GM23338 (cell line): ENCODE data around the gene TLDC2. TPM values are rescaled to one million over a fixed set of nuclear protein-coding genes. Genes with fewer than 3 reads are reported as not detected.

Source experiments
- ATAC-seq: fragments of 200-7000 bp; cut with Tn5 transposase; 3 replicates; pipeline ENCODE4 v1.9.1; 2020
- DNase-seq: peaks from one replicate; pipeline ENCODE4 v3.0.0-alpha.2; 2015; ENCODE audit warnings: low spot score
- H2AFZ ChIP-seq: fragments of 200-600 bp; sonication (generic); 2 replicates; pipeline ENCODE4 v1.8.0; 2016; ENCODE audit warnings: antibody characterized with exemption, mild to moderate bottlenecking, moderate library complexity
- H3F3A ChIP-seq: fragments of 200-600 bp; sonication (generic); replicated peaks from 2 replicates; pipeline ENCODE4 v1.8.0; 2017; ENCODE audit warnings: antibody characterized with exemption, mixed run types, low read depth
- H3K27ac ChIP-seq: fragments of 200-600 bp; sonication (generic); 2 replicates; pipeline ENCODE4 v1.6.1; 2016; ENCODE audit warnings: low read depth
- H3K27me3 ChIP-seq: fragments of 200-600 bp; sonication (generic); 2 replicates; pipeline ENCODE4 v1.8.0; 2016; ENCODE audit warnings: mild to moderate bottlenecking, mixed run types, moderate library complexity; ENCODE audit not compliant: insufficient read depth
- H3K36me3 ChIP-seq: fragments of 200-600 bp; sonication (generic); 2 replicates; pipeline ENCODE4 v1.8.0; 2016; ENCODE audit warnings: mild to moderate bottlenecking; ENCODE audit not compliant: insufficient read depth
- H3K4me1 ChIP-seq: fragments of 200-600 bp; sonication (generic); 2 replicates; pipeline ENCODE4 v1.8.0; 2016; ENCODE audit warnings: mild to moderate bottlenecking, moderate library complexity; ENCODE audit not compliant: insufficient read depth
- H3K4me2 ChIP-seq: fragments of 200-600 bp; sonication (generic); 2 replicates; pipeline ENCODE4 v1.7.1; 2017; ENCODE audit warnings: mixed run types
- H3K4me3 ChIP-seq: fragments of 200-600 bp; sonication (generic); 2 replicates; pipeline ENCODE4 v1.6.1; 2016; ENCODE audit warnings: mixed run types
- H3K79me2 ChIP-seq: fragments of 200-600 bp; sonication (generic); replicated peaks from 2 replicates; pipeline ENCODE4 v1.8.0; 2017; ENCODE audit warnings: mild to moderate bottlenecking; ENCODE audit not compliant: insufficient read depth
- H3K9me2 ChIP-seq: fragments of 200-600 bp; sonication (generic); 2 replicates; pipeline ENCODE4 v1.8.0; 2017; ENCODE audit not compliant: insufficient read depth
- H4K20me1 ChIP-seq: fragments of 200-600 bp; sonication (generic); replicated peaks from 2 replicates; pipeline ENCODE4 v1.8.0; 2017; ENCODE audit warnings: mild to moderate bottlenecking; ENCODE audit not compliant: insufficient read depth
- H3K27ac Mint-ChIP-seq: 2 replicates; pipeline ENCODE4 v1.8.0; 2020; ENCODE audit warnings: inconsistent platforms, mild to moderate bottlenecking, moderate library complexity, mixed read lengths
- H3K27me3 Mint-ChIP-seq: 3 replicates; pipeline ENCODE4 v1.8.0; 2022; ENCODE audit warnings: low read depth, mild to moderate bottlenecking, moderate library complexity, mixed read lengths, inconsistent platforms; ENCODE audit not compliant: insufficient read depth, poor library complexity
- H3K36me3 Mint-ChIP-seq: 3 replicates; pipeline ENCODE4 v1.8.0; 2021; ENCODE audit warnings: low read depth, mild to moderate bottlenecking, inconsistent platforms, moderate library complexity, mixed read lengths
- H3K4me1 Mint-ChIP-seq: 3 replicates; pipeline ENCODE4 v1.8.0; 2020; ENCODE audit warnings: mild to moderate bottlenecking, inconsistent platforms, mixed read lengths
- H3K4me3 Mint-ChIP-seq: 3 replicates; pipeline ENCODE4 v1.8.0; 2021; ENCODE audit warnings: moderate library complexity, mild to moderate bottlenecking, inconsistent platforms, mixed read lengths
- H3K9me3 Mint-ChIP-seq: 3 replicates; pipeline ENCODE4 v1.8.0; 2020; ENCODE audit warnings: moderate library complexity, mild to moderate bottlenecking, inconsistent platforms, mixed read lengths
- CREB1 ChIP-seq: fragments of 250-450 bp; sonication (Bioruptor Pico); IDR thresholded peaks from 2 replicates; pipeline ENCODE4 v1.5.0; 2020; ENCODE audit warnings: low read depth, mild to moderate bottlenecking, moderate library complexity
- ETS1 ChIP-seq: IDR thresholded peaks from 2 replicates; pipeline ENCODE4 v1.6.1; 2016; ENCODE audit warnings: antibody characterized with exemption
- EZH2 ChIP-seq: fragments of 200-600 bp; sonication (generic); IDR thresholded peaks from one replicate; pipeline ENCODE4 v1.8.0; 2017; ENCODE audit warnings: antibody characterized with exemption, mild to moderate bottlenecking, low read depth; ENCODE audit not compliant: unreplicated experiment
- EZH2phosphoT487 ChIP-seq: fragments of 200-600 bp; sonication (generic); IDR thresholded peaks from one replicate; pipeline ENCODE4 v1.8.1; 2018; ENCODE audit warnings: antibody characterized with exemption; ENCODE audit not compliant: unreplicated experiment
- JUNB ChIP-seq: IDR thresholded peaks from one replicate; pipeline ENCODE4 v1.6.1; 2016; ENCODE audit warnings: antibody characterized with exemption; ENCODE audit not compliant: unreplicated experiment
- NANOG ChIP-seq: IDR thresholded peaks from 2 replicates; pipeline ENCODE4 v1.6.1; 2016; ENCODE audit warnings: antibody characterized with exemption, borderline replicate concordance
- ZNF114 ChIP-seq: fragments of 250-450 bp; sonication (Bioruptor Pico); IDR thresholded peaks from 2 replicates; pipeline ENCODE4 v1.5.0; 2020; ENCODE audit warnings: mild to moderate bottlenecking, moderate library complexity
- ZNF331 ChIP-seq: fragments of 250-450 bp; sonication (Bioruptor Pico); IDR thresholded peaks from 2 replicates; pipeline ENCODE4 v1.5.0; 2020; ENCODE audit warnings: low read depth, mild to moderate bottlenecking, moderate library complexity
- polyA plus RNA-seq: library from polyadenylated mRNA; unstranded; fragments of >200 nt; fragmentation: Nextera tagmentation; extraction: Ambion mirVana; gene quantifications from 2 replicates; pipeline ENCODE4 v1.2.1, GENCODE V29; 2016
- total RNA-seq: library from RNA; depleted of rRNA; stranded (reverse); fragments of >200 nt; shearing (Covaris generic); gene quantifications from 2 replicates; pipeline ENCODE4 v1.2.3, GENCODE V29; 2014
- TF ChIP-seq, protein P1 (sequence below): fragments of 250-450 bp; sonication (Bioruptor Pico); IDR thresholded peaks from 2 replicates; pipeline ENCODE4 v1.5.0; 2020; ENCODE audit warnings: mild to moderate bottlenecking, moderate library complexity

TLDC2 gene
- total and polyA plus RNA-seq, 2 experiments from 2014 or later, result 0.16 to 0.38 TPM

- Histone ChIP-seq H3K36me3 (no peaks in the 10 kb centered on the region), H2AFZ (peak overlapping the region; percentile 45; the same call in 1 of the 2 replicates), H3K4me1 (peaks cover 12% of the 10 kb centered on the region), H3K27me3 (peaks cover 18% of the 10 kb centered on the region), H3K27ac (no peak overlapping the region), H3K9me2 (no peaks in the 10 kb centered on the region), H3F3A (no peaks in the 10 kb centered on the region), H3K4me3 (no peak overlapping the region), H3K79me2 (peaks cover 3% of the 10 kb centered on the region; the same call in 1 of the 2 replicates), H3K4me2 (no peak overlapping the region), H4K20me1 (no peaks in the 10 kb centered on the region; the same call in 1 of the 2 replicates)
- ATAC-seq (no peak), DNase-seq (no peak)
- Mint-ChIP-seq H3K9me3 (no peaks in the 10 kb centered on the region), H3K4me1 (peaks cover 16% of the 10 kb centered on the region; the same call in 2 of the 3 replicates), H3K27ac (no peak overlapping the region), H3K36me3 (no peaks in the 10 kb centered on the region), H3K4me3 (no peak overlapping the region; the same call in 2 of the 3 replicates), H3K27me3 (peaks cover 19% of the 10 kb centered on the region)
- TF ChIP-seq ETS1, result no peak
- TF ChIP-seq EZH2, result no peak
- no peak for TF ChIP-seq NANOG
- no peak for TF ChIP-seq CREB1
- TF ChIP-seq EZH2phosphoT487, result no peak
- TF ChIP-seq, protein P1, sequence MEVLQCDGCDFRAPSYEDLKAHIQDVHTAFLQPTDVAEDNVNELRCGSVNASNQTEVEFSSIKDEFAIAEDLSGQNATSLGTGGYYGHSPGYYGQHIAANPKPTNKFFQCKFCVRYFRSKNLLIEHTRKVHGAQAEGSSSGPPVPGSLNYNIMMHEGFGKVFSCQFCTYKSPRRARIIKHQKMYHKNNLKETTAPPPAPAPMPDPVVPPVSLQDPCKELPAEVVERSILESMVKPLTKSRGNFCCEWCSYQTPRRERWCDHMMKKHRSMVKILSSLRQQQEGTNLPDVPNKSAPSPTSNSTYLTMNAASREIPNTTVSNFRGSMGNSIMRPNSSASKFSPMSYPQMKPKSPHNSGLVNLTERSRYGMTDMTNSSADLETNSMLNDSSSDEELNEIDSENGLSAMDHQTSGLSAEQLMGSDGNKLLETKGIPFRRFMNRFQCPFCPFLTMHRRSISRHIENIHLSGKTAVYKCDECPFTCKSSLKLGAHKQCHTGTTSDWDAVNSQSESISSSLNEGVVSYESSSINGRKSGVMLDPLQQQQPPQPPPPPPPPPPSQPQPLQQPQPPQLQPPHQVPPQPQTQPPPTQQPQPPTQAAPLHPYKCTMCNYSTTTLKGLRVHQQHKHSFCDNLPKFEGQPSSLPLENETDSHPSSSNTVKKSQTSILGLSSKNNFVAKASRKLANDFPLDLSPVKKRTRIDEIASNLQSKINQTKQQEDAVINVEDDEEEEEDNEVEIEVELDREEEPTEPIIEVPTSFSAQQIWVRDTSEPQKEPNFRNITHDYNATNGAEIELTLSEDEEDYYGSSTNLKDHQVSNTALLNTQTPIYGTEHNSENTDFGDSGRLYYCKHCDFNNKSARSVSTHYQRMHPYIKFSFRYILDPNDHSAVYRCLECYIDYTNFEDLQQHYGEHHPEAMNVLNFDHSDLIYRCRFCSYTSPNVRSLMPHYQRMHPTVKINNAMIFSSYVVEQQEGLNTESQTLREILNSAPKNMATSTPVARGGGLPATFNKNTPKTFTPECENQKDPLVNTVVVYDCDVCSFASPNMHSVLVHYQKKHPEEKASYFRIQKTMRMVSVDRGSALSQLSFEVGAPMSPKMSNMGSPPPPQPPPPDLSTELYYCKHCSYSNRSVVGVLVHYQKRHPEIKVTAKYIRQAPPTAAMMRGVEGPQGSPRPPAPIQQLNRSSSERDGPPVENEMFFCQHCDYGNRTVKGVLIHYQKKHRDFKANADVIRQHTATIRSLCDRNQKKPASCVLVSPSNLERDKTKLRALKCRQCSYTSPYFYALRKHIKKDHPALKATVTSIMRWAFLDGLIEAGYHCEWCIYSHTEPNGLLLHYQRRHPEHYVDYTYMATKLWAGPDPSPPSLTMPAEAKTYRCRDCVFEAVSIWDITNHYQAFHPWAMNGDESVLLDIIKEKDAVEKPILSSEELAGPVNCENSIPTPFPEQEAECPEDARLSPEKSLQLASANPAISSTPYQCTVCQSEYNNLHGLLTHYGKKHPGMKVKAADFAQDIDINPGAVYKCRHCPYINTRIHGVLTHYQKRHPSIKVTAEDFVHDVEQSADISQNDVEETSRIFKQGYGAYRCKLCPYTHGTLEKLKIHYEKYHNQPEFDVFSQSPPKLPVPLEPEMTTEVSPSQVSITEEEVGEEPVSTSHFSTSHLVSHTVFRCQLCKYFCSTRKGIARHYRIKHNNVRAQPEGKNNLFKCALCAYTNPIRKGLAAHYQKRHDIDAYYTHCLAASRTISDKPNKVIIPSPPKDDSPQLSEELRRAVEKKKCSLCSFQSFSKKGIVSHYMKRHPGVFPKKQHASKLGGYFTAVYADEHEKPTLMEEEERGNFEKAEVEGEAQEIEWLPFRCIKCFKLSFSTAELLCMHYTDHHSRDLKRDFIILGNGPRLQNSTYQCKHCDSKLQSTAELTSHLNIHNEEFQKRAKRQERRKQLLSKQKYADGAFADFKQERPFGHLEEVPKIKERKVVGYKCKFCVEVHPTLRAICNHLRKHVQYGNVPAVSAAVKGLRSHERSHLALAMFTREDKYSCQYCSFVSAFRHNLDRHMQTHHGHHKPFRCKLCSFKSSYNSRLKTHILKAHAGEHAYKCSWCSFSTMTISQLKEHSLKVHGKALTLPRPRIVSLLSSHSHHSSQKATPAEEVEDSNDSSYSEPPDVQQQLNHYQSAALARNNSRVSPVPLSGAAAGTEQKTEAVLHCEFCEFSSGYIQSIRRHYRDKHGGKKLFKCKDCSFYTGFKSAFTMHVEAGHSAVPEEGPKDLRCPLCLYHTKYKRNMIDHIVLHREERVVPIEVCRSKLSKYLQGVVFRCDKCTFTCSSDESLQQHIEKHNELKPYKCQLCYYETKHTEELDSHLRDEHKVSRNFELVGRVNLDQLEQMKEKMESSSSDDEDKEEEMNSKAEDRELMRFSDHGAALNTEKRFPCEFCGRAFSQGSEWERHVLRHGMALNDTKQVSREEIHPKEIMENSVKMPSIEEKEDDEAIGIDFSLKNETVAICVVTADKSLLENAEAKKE (CRISPR knock-in tag), result no peak
- TF ChIP-seq ZNF331 (CRISPR knock-in tag), result no peak
- TF ChIP-seq JUNB, result no peak
- TF ChIP-seq ZNF114 (CRISPR knock-in tag), result no peak
Observed at GRCh38 chr20:36866681-36867495, 9.1 kb upstream of the TLDC2 start.
